Kidney capillary endothelial cell (primary cell): Measurements from ENCODE around the gene ZSWIM7.

ENCODE experiments used
- DNase-seq: peaks from one replicate; pipeline ENCODE4 v3.0.0-alpha.2; 2018; ENCODE audit warnings: low spot score

The ZSWIM7 gene

DNA sequence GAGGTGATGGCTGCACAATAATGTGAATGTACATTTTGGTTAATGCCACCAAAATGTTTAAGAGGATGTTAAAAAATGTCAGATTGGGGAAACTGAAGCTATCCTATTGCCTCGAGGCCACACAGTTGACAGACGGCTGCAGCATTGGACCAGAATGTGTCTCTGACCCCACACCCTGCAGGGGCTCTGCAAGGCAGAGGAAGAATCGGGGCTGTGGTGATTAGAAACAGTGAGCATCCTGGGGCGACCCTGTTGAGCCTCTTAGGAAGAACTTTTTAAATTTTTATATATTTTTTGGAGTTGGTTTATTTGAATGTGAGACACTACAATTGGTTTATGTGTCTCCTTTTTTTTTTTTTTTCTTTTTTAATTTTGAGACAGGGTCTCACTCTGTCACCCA lies 69.6 kb downstream of the ZSWIM7 start:
- no peak for DNase-seq

- no peak for DNase-seq
Measured at GRCh38 chr17:15928286-15928785, 71.2 kb downstream of the ZSWIM7 start.
